Upper lobe of left lung (tissue), 6 donors: ENCODE results near the gene CIPC. TPM values are rescaled to one million over a fixed set of nuclear protein-coding genes. Genes with fewer than 3 reads are reported as not detected.

Experiments used
- ATAC-seq, 2 donors: fragments of 200-7000 bp; cut with Tn5 transposase; one replicate each; pipeline ENCODE4 v1.9.1; 2022; ENCODE audit warnings: mild to moderate bottlenecking in 2 of 2, moderate library complexity in 2 of 2; ENCODE audit not compliant: low FRiP score in 2 of 2
- DNase-seq, 2 donors: peaks; one replicate each; pipeline ENCODE4 v3.0.0-alpha.2; 2019 to 2020
- H3K27ac ChIP-seq, 4 donors: fragments of 200-600 bp; sonication (generic); one replicate each; pipeline ENCODE4 v1.5.1; 2016 to 2019
- H3K27me3 ChIP-seq, 4 donors: fragments of 200-600 bp; sonication (generic); one replicate each; pipeline ENCODE4 v1.5.1; 2017 to 2019
- H3K36me3 ChIP-seq, 4 donors: fragments of 200-600 bp; sonication (generic); one replicate each; pipeline ENCODE4 v1.5.1; 2016 to 2019
- H3K4me1 ChIP-seq, 4 donors: fragments of 200-600 bp; sonication (generic); one replicate each; pipeline ENCODE4 v1.5.1; 2018 to 2019
- H3K4me3 ChIP-seq, 4 donors: fragments of 200-600 bp; sonication (generic); one replicate each; pipeline ENCODE4 v1.5.1; 2017 to 2019; ENCODE audit warnings: mild to moderate bottlenecking in 2 of 4, moderate library complexity in 1 of 4
- H3K9me3 ChIP-seq, 4 donors: fragments of 200-600 bp; sonication (generic); one replicate each; pipeline ENCODE4 v1.5.1; 2018 to 2019
- CTCF ChIP-seq, 6 experiments: fragments of 450-650 bp in 4 of 6; fragments of 200-600 bp in 2 of 6; sonication (generic) in 2 of 6; IDR thresholded peaks; one replicate each; pipeline ENCODE4 v1.5.1; 2016 to 2019; ENCODE audit warnings: antibody characterized with exemption in 6 of 6
- EP300 ChIP-seq, 4 donors: sonication (generic); formaldehyde crosslinking; IDR thresholded peaks; one replicate each; pipeline ENCODE4 v1.5.1; 2017; ENCODE audit warnings: antibody characterized with exemption in 4 of 4, control low read depth in 2 of 4
- POLR2A ChIP-seq, 4 donors: fragments of 450-650 bp; IDR thresholded peaks; one replicate each; pipeline ENCODE4 v1.5.1; 2016 to 2017; ENCODE audit warnings: antibody characterized with exemption in 4 of 4, mild to moderate bottlenecking in 2 of 4
- POLR2AphosphoS5 ChIP-seq, 2 donors: sonication (generic); formaldehyde crosslinking; IDR thresholded peaks; one replicate each; pipeline ENCODE4 v1.5.1; 2017; ENCODE audit warnings: antibody characterized with exemption in 2 of 2
- WGBS, 2 donors: methylation state at CpG; one replicate each; pipeline ENCODE4 v1.1.5; 2017 to 2018; 5-methylcytosine and 5-hydroxymethylcytosine counted together
- total RNA-seq, 6 donors: library from RNA; depleted of rRNA in 4 of 6; stranded (reverse); fragments of >200 nt in 4 of 6; gene quantifications; one replicate each; pipeline versions ENCODE4 v1.1.0 to v1.2.1, GENCODE V29; 2016 to 2021
- donor health status: DM: no; HTN: no; CAD: no; lungs with moderate emphysema.
- donor health status: DM: no; HTN: yes; CAD: no; lungs with severe emphysema.

The CIPC gene
- 10 to 100 TPM; 25.1 to 42.4 (median 32.7) TPM for total RNA-seq

GRCh38 chr14:77097700-77098528 lies at the start of gene CIPC:
Gene CIPC (plus strand): TSS chr14:77098258. CDS start chr14:77105709, 7,451 bp downstream.
- no peaks in the 10 kb centered on the region for H3K36me3 ChIP-seq
- peak within 1 kb of the TSS; percentile 56 to 92 (median 74) for H3K4me3 ChIP-seq
- TF ChIP-seq POLR2A (IDR thresholded peaks at IDR 0.05), result peak; percentile 51 to 94 (median 80)
- TF ChIP-seq EP300 (IDR thresholded peaks at IDR 0.05), result peak in 1 of 4 donors; percentile 67
- TF ChIP-seq CTCF (IDR thresholded peaks at IDR 0.05), result peak in 5 of 6 experiments; percentile 16 to 61 (median 43)
- peak; percentile 57 to 83 for TF ChIP-seq POLR2AphosphoS5 (IDR thresholded peaks at IDR 0.05)
- peak within 1 kb of the TSS; percentile 95 to 100 (median 96) for H3K27ac ChIP-seq
- no peaks in the 10 kb centered on the region for H3K9me3 ChIP-seq
- ATAC-seq (peak; percentile 98 to 100), DNase-seq (peak; percentile 99 to 100)
- no peaks in the 10 kb centered on the region for H3K27me3 ChIP-seq
- H3K4me1 ChIP-seq, result peaks cover 30 to 38% (median 35%) of the 10 kb centered on the region in 4 donors
- WGBS, 2 donors, result 0 to 2% methylated on average over 29 to 78 of the region's 87 CpGs

- TF ChIP-seq EP300 (IDR thresholded peaks at IDR 0.05) (peak in 2 of 4 donors; percentile 67 to 73), CTCF (IDR thresholded peaks at IDR 0.05) (no peak), POLR2A (IDR thresholded peaks at IDR 0.05) (peak in 1 of 4 donors; percentile 30), POLR2AphosphoS5 (IDR thresholded peaks at IDR 0.05) (peak; percentile 85 to 87)
- 8 to 36% methylated on average over 4 to 11 of the region's 11 CpGs for WGBS, 2 donors
- peak; percentile 80 to 86 for DNase-seq
- peak; percentile 81 to 85 for ATAC-seq
- H3K36me3 ChIP-seq, result no peaks in the 10 kb centered on the region
- no peaks in the 10 kb centered on the region for H3K27me3 ChIP-seq
- peaks cover 0 to 7% (median 5%) of the 10 kb centered on the region in 4 donors for H3K9me3 ChIP-seq
- H3K4me1 ChIP-seq, result peaks cover 34 to 46% (median 42%) of the 10 kb centered on the region in 4 donors
- no peak overlapping the region for H3K4me3 ChIP-seq
- peak overlapping the region; percentile 75 to 87 (median 78) for H3K27ac ChIP-seq
Observed at GRCh38 chr14:77051116-77051515, 46.9 kb upstream of the CIPC start.

- ATAC-seq (peak; percentile 28 to 30), DNase-seq (peak in 1 of 2 donors; percentile 50)
- H3K27ac ChIP-seq, result peak overlapping the region; percentile 62 to 87 (median 76)
- 80 to 87% methylated on average over 8 of the region's 8 CpGs for WGBS, 2 donors
- TF ChIP-seq POLR2A (IDR thresholded peaks at IDR 0.05) (no peak), POLR2AphosphoS5 (IDR thresholded peaks at IDR 0.05) (peak in 1 of 2 donors; percentile 17), CTCF (IDR thresholded peaks at IDR 0.05) (no peak), EP300 (IDR thresholded peaks at IDR 0.05) (no peak)
- peaks cover 22 to 33% (median 32%) of the 10 kb centered on the region in 4 donors for H3K4me1 ChIP-seq
- H3K9me3 ChIP-seq, result peaks cover 0 to 9% (median 9%) of the 10 kb centered on the region in 4 donors
- no peaks in the 10 kb centered on the region for H3K27me3 ChIP-seq
- no peak overlapping the region for H3K4me3 ChIP-seq
- H3K36me3 ChIP-seq, result no peaks in the 10 kb centered on the region
Observed at GRCh38 chr14:77052281-77053044, 45.6 kb upstream of the CIPC start.

GRCh38 chr14:77053046-77053841 lies 44.8 kb upstream of the CIPC start:
- no peak overlapping the region for H3K4me3 ChIP-seq
- peaks cover 22 to 33% (median 31%) of the 10 kb centered on the region in 4 donors for H3K4me1 ChIP-seq
- H3K27me3 ChIP-seq, result no peaks in the 10 kb centered on the region
- peak; percentile 69 to 81 for ATAC-seq
- peak overlapping the region; percentile 62 to 87 (median 76) for H3K27ac ChIP-seq
- H3K36me3 ChIP-seq, result no peaks in the 10 kb centered on the region
- TF ChIP-seq CTCF (IDR thresholded peaks at IDR 0.05) (peak; percentile 86 to 95 (median 92)), POLR2AphosphoS5 (IDR thresholded peaks at IDR 0.05) (no peak)
- 39 to 47% methylated on average over 19 to 21 of the region's 21 CpGs for WGBS, 2 donors
- DNase-seq, result peak; percentile 85 to 92
- peaks cover 0 to 9% (median 9%) of the 10 kb centered on the region in 4 donors for H3K9me3 ChIP-seq
